Stomach smooth muscle (tissue), 2 donors: ENCODE data around the gene NUTM1.
"Not testable (repeated sequence)": the region's sequence is repeated elsewhere in the genome, so short reads cannot be mapped to it uniquely, and the experiment has no call there.

ENCODE experiments used
- H3K27ac ChIP-seq: one replicate; pipeline ENCODE4 v1.7.0; 2013; ENCODE audit warnings: mild to moderate bottlenecking, low read length, inconsistent platforms
- H3K27me3 ChIP-seq, 2 donors: one replicate each; pipeline ENCODE4 v1.7.0; 2013; ENCODE audit warnings: low read length in 2 of 2; ENCODE audit not compliant: insufficient read depth in 2 of 2, control insufficient read depth in 1 of 2
- H3K36me3 ChIP-seq, 2 donors: one replicate each; pipeline ENCODE4 v1.7.0; 2013; ENCODE audit warnings: low read length in 2 of 2; ENCODE audit not compliant: control insufficient read depth in 2 of 2, insufficient read depth in 2 of 2
- H3K4me1 ChIP-seq: one replicate; pipeline ENCODE4 v1.7.0; 2013; ENCODE audit warnings: low read length; ENCODE audit not compliant: control insufficient read depth, insufficient read depth
- H3K4me3 ChIP-seq, 2 donors: one replicate each; pipeline ENCODE4 v1.7.0; 2013; ENCODE audit warnings: low read length in 2 of 2
- H3K9ac ChIP-seq, 2 donors: one replicate each; pipeline ENCODE4 v1.7.0; 2013; ENCODE audit warnings: low read length in 2 of 2, mild to moderate bottlenecking in 1 of 2
- H3K9me3 ChIP-seq, 2 donors: one replicate each; pipeline ENCODE4 v1.7.0; 2013; ENCODE audit warnings: low read length in 2 of 2; ENCODE audit not compliant: control insufficient read depth in 2 of 2
- donor health status: healthy.
- donor health status: Pancreatic carcinoma.

Gene NUTM1

DNA sequence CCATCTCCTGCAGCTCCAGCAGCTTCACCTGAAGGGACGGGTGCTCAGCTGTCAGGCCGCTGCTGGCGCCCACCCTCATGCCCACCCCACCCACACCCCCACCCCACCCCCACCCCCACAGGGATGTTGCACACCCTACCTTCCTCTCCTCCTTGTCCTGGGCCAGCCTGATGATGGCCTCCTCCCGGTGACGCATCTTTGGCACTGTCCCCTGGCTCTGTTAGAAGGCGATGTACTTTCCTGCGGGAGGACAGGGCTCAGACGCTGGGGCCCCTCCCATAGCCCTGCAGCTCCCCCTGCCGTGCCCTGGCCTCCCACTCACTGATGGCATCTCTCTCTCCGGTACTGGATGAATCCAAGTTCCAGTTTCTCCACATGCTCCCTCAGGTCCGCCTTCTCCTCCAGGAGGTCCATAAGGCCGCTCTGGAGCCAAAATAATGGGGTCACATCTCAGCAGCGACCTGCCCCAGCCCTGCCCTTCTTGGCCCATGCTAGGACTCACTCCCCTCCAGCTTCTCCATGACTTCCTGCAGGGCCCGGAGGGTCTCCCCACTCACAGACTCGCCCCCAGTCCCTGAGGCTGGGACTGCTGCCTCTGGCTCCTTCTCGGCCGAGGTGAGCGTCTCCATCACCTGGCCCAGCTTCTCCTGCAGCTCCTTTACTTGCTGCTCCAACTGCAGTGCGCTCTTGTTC is 38.9 kb downstream of the NUTM1 start:
- not testable (repeated sequence) for H3K27me3 ChIP-seq, H3K27ac ChIP-seq, H3K4me1 ChIP-seq, H3K9ac ChIP-seq, H3K9me3 ChIP-seq, H3K36me3 ChIP-seq, H3K4me3 ChIP-seq

DNA sequence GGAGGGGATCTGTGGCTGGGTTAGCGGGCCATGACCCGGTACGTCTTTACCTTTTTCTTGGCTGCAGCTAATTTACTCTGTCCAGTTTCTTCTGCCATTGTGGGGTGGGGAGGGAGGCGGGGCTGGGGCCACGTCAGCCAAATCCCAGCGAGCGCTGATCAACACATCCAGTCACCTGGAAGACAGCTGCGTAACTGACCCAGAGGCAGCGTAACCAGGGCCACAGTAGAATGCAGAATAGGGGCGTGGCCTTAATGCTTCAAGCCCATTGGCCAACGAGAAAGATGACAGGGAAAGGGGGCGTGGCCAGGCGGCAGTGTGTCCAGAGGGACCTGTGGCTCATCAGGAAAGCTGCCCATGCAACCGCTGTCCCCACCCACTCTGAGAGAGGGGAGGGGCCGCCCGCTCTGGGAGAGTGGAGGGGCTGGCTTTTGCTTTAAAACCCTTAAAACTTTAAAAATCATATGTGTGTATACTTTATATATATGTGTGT is 46.5 kb downstream of the NUTM1 start:
- not testable (repeated sequence) for H3K27me3 ChIP-seq, H3K4me3 ChIP-seq, H3K9me3 ChIP-seq, H3K27ac ChIP-seq, H3K36me3 ChIP-seq, H3K4me1 ChIP-seq, H3K9ac ChIP-seq

DNA sequence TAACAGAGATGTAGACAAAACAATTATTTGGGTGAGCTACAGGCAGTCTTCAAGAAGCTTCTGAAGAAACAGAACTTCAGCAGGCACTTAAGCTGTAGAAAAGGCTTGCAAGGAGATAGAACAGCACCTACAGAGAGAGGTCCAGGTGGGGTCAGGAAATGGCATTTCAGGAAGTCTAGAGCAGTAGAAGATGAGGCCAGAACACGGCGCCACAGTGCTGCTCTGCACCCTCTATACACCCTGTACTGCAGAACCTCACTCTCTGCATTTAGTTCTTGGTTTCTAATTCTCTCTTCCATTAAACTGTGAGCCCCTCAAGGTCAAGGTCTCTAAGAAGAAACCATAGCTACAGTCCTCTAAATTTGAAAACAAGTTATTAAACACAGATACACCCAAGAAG is 49.9 kb downstream of the NUTM1 start:
- not testable (repeated sequence) for H3K4me1 ChIP-seq, H3K9me3 ChIP-seq, H3K27ac ChIP-seq, H3K4me3 ChIP-seq, H3K36me3 ChIP-seq, H3K27me3 ChIP-seq, H3K9ac ChIP-seq

DNA sequence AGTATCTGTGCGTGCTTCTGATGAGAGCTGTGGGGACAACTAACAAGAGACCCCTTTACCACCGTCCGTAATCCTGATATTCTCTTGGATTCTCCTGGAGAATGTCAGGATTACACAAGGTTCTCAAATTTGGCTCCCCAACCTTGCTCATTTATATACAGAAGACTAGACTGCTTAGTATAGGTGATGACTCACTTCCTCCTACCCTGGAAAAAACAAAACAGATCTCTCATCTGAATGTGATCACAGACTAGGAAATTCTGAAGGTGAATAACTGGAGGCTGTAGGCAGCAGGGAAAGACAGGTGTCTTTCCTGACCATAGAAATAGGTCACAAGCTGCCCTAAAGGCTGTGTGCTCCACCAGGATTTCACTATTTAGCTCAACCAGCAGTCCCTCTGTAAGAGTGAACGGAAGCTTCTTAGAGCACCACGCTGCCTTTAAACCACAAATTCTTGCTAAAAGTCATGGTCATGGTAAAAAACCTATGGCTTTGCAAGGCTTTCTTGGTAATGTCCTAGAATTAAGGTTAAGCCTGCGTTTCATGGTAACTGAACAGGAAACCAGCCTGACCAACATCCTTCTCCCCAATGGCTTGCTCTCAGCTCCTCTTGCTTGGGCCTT is 54.6 kb downstream of the NUTM1 start:
- not testable (repeated sequence) for H3K9me3 ChIP-seq, H3K27ac ChIP-seq

DNA sequence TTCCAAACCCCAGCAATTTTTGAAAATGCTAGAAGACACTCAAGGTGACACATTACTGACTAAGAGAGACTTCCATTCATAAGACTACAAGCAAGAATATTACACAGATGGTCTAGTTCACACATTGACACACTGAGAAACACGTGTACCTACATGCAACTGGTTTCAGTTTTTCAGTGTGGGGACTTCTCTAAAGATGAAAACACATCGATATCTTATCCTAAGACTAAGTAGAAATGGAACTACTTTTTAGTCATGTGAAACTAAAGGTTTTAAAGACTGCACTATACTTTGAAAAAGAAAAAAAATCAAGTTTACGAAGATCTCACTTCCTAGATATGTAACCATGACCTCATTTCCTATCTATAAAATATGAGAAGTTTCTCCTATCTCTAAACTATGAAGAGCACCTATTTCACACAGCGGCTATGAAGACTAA is 60.1 kb downstream of the NUTM1 start:
- H3K27ac ChIP-seq, H3K36me3 ChIP-seq: not testable (repeated sequence)

More for the DNA sequence above, 54.6 kb downstream of the NUTM1 start:
- H3K36me3 ChIP-seq, H3K9ac ChIP-seq, H3K27me3 ChIP-seq, H3K4me1 ChIP-seq, H3K4me3 ChIP-seq: not testable (repeated sequence)

DNA sequence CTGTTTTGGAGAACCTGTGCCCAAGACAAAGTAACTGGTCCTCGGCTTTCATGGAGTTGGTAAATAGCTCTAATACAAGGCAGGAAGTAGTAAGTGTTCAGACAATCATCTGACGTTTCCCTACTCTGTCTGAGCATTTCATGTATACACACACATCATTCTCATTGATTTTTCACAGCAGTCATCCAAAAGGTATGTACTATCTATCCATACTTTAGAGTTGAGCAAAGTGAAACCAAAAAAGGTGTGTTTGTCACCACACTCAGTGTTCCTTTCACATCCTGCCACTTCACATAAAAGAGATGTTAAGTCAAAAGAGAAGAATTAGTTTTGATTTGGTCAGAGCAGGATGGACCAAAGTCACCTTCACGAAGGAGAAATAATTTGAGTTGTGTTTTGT is 60.8 kb downstream of the NUTM1 start:
- not testable (repeated sequence) for H3K27me3 ChIP-seq, H3K36me3 ChIP-seq, H3K9me3 ChIP-seq, H3K27ac ChIP-seq, H3K4me1 ChIP-seq, H3K9ac ChIP-seq, H3K4me3 ChIP-seq

More for the DNA sequence above, 60.1 kb downstream of the NUTM1 start:
- not testable (repeated sequence) for H3K9me3 ChIP-seq, H3K4me3 ChIP-seq, H3K27me3 ChIP-seq, H3K4me1 ChIP-seq, H3K9ac ChIP-seq
